ENCODE data around the gene DKC1. TPM values are rescaled to one million over a fixed set of nuclear protein-coding genes. Genes with fewer than 3 reads are reported as not detected.

DKC1 gene
- total RNA-seq, 1 experiment from 2014 or later = 123 TPM

DNA sequence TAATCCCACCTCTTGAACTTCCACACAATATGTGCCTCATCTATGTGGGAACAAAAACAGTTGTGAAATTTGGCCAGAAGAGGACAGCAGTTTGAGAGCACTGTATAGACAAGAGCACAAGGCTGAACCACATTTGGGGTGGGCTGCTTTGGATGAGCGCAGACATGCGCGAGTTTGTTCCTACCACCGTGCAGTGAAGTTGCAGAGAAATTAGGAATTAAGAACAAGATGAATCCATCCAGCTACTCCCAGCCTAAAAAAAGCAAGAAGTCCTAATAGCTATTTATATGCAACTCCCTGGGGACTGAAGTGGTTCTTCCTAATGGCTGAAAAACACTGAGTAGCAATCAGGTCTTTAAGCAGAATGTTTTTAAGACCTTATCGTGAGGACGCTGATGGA, 12.8 kb upstream of the DKC1 start:
- H2AFZ ChIP-seq (ENCODE audit: low read depth, low read length, poor library complexity, severe bottlenecking) = no peak overlapping the region
- H3K79me2 ChIP-seq (ENCODE audit: insufficient read depth, low read length) = no peaks in the 10 kb centered on the region
- ChIA-PET CTCF (interaction anchor here (1.9 to 2.3 kb wide), 3 partner anchors 11 to 18 kb away, joined by 8 to 17 read pairs (median 9); partner anchors contain the start of gene DKC1), RAD21 (ENCODE audit: low non-redundant PET in 1 of 2, low total read pairs in 2 of 2, uncharacterized antibody in 2 of 2, unreplicated experiment in 2 of 2) (no interaction called here), POLR2A (no interaction called here)
- H3K27me3 ChIP-seq (ENCODE audit: insufficient read depth, low read length) = peaks cover 5% of the 10 kb centered on the region; the same call in 1 of the 2 replicates
- H4K20me1 ChIP-seq (ENCODE audit: insufficient read depth) = no peaks in the 10 kb centered on the region
- BruUV-seq (replicated peaks) = no TSS peak
- no peaks in the 10 kb centered on the region for H3K36me3 ChIP-seq (ENCODE audit: control insufficient read depth in 1 of 2, insufficient read depth in 2 of 2, low read length in 2 of 2)
- no peak overlapping the region for H3K9ac ChIP-seq (ENCODE audit: low read length)
- H3K9me2 ChIP-seq (ENCODE audit: insufficient read depth) = no peaks in the 10 kb centered on the region
- ATAC-seq (no peak), DNase-seq (ENCODE audit: low read depth, low spot score) (no peak)
- TF ChIP-seq JUND (IDR thresholded peaks at IDR 0.05) (no peak), TCF7L2 (IDR thresholded peaks at IDR 0.05; ENCODE audit: borderline replicate concordance, extremely low read depth, insufficient read depth, insufficient read length) (no peak), ZFX (IDR thresholded peaks at IDR 0.05) (no peak), SRF (IDR thresholded peaks at IDR 0.05; ENCODE audit: low read depth) (no peak), CEBPB (IDR thresholded peaks at IDR 0.05; ENCODE audit: low read depth) (no peak), CBX3 (IDR thresholded peaks at IDR 0.05; ENCODE audit: low read depth) (no peak)
- TF ChIP-seq, protein P1, sequence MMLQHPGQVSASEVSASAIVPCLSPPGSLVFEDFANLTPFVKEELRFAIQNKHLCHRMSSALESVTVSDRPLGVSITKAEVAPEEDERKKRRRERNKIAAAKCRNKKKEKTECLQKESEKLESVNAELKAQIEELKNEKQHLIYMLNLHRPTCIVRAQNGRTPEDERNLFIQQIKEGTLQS (IDR thresholded peaks at IDR 0.05) = no peak
- TF ChIP-seq, protein P2, sequence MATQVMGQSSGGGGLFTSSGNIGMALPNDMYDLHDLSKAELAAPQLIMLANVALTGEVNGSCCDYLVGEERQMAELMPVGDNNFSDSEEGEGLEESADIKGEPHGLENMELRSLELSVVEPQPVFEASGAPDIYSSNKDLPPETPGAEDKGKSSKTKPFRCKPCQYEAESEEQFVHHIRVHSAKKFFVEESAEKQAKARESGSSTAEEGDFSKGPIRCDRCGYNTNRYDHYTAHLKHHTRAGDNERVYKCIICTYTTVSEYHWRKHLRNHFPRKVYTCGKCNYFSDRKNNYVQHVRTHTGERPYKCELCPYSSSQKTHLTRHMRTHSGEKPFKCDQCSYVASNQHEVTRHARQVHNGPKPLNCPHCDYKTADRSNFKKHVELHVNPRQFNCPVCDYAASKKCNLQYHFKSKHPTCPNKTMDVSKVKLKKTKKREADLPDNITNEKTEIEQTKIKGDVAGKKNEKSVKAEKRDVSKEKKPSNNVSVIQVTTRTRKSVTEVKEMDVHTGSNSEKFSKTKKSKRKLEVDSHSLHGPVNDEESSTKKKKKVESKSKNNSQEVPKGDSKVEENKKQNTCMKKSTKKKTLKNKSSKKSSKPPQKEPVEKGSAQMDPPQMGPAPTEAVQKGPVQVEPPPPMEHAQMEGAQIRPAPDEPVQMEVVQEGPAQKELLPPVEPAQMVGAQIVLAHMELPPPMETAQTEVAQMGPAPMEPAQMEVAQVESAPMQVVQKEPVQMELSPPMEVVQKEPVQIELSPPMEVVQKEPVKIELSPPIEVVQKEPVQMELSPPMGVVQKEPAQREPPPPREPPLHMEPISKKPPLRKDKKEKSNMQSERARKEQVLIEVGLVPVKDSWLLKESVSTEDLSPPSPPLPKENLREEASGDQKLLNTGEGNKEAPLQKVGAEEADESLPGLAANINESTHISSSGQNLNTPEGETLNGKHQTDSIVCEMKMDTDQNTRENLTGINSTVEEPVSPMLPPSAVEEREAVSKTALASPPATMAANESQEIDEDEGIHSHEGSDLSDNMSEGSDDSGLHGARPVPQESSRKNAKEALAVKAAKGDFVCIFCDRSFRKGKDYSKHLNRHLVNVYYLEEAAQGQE (IDR thresholded peaks at IDR 0.05; ENCODE audit: low read depth) = no peak
- TF ChIP-seq, protein P3, sequence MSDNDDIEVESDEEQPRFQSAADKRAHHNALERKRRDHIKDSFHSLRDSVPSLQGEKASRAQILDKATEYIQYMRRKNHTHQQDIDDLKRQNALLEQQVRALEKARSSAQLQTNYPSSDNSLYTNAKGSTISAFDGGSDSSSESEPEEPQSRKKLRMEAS (IDR thresholded peaks at IDR 0.05) = no peak
- H3K4me3 ChIP-seq (replicated peaks in 1 of 2; ENCODE audit: low read depth in 1 of 2, low read length in 2 of 2) = no peak overlapping the region
- H3K27ac ChIP-seq (ENCODE audit: low read depth, low read length) = no peak overlapping the region
- H3K9me3 ChIP-seq (ENCODE audit: control insufficient read depth in 1 of 2, insufficient read depth in 1 of 2, low read depth in 1 of 2, low read length in 2 of 2) = no peaks in the 10 kb centered on the region
- no peak overlapping the region for H3K4me2 ChIP-seq (ENCODE audit: low read length)
- peaks cover 0 to 3% of the 10 kb centered on the region in 2 experiments; a peak in 1 of 4 replicates for H3K4me1 ChIP-seq (ENCODE audit: control insufficient read depth in 1 of 2, insufficient read depth in 2 of 2, low read length in 2 of 2)
- intact Hi-C loops (cut with micrococcal nuclease) = no loop called here

Data from HCT116 (cell line).